Body of pancreas (tissue), 4 donors: Measurements from ENCODE around the gene GLI3.

Experiments
- POLR2A ChIP-seq, 3 donors: fragments of 450-650 bp; IDR thresholded peaks; one replicate each; pipeline ENCODE4 v1.6.1; 2016; ENCODE audit warnings: antibody characterized with exemption in 3 of 3, mild to moderate bottlenecking in 2 of 3
- TF ChIP-seq, protein P1 (sequence below), 7 experiments: fragments of 450-650 bp in 4 of 7; fragments of 200-600 bp in 3 of 7; sonication (generic) in 3 of 7; IDR thresholded peaks; one replicate each; pipeline ENCODE4 v1.5.1; 2016 to 2019; ENCODE audit warnings: antibody characterized with exemption in 7 of 7

DNA sequence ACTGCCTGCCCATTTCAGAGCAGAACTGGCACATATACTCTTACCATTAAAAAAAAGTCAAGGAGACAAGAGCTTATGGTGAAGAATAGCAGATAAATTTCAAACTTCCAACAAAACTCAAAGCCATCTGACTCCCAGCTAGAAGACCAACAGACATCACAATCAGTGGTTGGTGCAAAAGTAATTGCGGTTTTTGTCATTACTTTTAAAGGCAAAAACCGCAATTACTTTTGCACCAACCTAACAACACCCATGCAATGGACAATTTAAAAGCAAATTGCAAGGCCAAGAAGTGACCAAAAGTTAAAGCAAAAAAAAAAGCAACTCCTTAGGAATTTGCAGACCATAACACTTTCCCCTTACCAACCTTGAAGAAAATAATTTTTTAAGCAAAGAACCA lies 18.8 kb downstream of the GLI3 start:
- TF ChIP-seq, protein P1, sequence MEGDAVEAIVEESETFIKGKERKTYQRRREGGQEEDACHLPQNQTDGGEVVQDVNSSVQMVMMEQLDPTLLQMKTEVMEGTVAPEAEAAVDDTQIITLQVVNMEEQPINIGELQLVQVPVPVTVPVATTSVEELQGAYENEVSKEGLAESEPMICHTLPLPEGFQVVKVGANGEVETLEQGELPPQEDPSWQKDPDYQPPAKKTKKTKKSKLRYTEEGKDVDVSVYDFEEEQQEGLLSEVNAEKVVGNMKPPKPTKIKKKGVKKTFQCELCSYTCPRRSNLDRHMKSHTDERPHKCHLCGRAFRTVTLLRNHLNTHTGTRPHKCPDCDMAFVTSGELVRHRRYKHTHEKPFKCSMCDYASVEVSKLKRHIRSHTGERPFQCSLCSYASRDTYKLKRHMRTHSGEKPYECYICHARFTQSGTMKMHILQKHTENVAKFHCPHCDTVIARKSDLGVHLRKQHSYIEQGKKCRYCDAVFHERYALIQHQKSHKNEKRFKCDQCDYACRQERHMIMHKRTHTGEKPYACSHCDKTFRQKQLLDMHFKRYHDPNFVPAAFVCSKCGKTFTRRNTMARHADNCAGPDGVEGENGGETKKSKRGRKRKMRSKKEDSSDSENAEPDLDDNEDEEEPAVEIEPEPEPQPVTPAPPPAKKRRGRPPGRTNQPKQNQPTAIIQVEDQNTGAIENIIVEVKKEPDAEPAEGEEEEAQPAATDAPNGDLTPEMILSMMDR (IDR thresholded peaks at IDR 0.05): no peak
- no peak for TF ChIP-seq POLR2A (IDR thresholded peaks at IDR 0.05)
